DMS79 (cell line): ENCODE data around the gene RNF112.
A peak's percentile ranks its signal among the peaks of the same experiment; 100 is the strongest.

ENCODE experiments used
- DNase-seq: peaks from one replicate; lab custom pipeline; 2025; lab: John Stamatoyannopoulos, UW

Gene RNF112, protein sequence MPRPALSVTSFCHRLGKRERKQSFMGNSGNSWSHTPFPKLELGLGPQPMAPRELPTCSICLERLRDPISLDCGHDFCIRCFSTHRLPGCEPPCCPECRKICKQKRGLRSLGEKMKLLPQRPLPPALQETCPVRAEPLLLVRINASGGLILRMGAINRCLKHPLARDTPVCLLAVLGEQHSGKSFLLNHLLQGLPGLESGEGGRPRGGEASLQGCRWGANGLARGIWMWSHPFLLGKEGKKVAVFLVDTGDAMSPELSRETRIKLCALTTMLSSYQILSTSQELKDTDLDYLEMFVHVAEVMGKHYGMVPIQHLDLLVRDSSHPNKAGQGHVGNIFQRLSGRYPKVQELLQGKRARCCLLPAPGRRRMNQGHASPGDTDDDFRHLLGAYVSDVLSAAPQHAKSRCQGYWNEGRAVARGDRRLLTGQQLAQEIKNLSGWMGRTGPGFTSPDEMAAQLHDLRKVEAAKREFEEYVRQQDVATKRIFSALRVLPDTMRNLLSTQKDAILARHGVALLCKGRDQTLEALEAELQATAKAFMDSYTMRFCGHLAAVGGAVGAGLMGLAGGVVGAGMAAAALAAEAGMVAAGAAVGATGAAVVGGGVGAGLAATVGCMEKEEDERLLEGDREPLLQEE

DNA sequence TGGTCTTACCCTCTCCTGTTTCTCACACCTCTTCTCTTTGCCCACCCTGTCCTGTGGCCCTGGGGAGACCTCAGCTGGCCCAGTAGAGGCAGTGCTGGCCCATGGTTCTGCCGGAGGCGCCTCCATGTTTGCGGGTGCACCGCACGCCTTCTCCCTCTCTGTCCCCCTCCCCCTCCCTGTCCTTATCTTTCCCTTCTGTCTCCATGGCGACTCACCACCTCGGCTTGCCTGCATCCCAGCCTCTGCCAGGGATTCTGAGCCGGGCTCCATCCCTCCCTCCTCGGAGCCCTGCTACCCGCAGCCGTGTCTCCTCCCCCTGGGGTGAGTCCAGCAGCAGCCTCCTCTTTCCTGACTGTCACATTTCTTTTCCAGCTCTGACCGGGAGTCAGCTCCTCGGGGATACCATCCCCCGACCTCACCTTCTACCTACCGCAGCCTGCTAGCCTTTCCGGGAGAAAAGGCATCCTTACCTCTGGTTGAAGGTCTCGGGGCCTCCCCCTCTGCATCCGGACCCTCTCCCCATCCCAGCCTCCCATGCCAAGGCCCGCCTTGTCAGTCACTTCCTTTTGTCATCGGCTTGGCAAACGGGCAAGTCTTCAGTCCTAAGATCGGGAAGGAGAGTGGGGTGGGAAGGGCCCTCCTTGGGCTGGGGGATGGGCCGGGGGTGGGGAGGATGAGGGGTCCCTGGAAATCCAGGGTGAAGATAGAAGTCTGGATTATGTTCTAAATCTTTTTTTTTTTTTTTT lies at the start of gene RNF112:
Gene RNF112 (plus strand): TSS at position 358 of the 746 bp plus-strand sequence. CDS start 177 bp downstream, at position 535.
- no peak for DNase-seq

GRCh38 chr17:19361326-19361725 lies 49.7 kb upstream of the RNF112 start:
- no peak for DNase-seq

- no peak for DNase-seq
Observed at GRCh38 chr17:19361944-19362276, 49.1 kb upstream of the RNF112 start.

- DNase-seq: peak; percentile 69
Observed at GRCh38 chr17:19362277-19363113, 48.5 kb upstream of the RNF112 start, which contains the start of gene B9D1. B9D1 (minus strand) TSS chr17:19362723; CDS start chr17:19362569, 154 bp downstream.

GRCh38 chr17:19363114-19363438 lies 48.0 kb upstream of the RNF112 start:
- DNase-seq: no peak

GRCh38 chr17:19363460-19364035 lies 47.5 kb upstream of the RNF112 start:
- no peak for DNase-seq

- no peak for DNase-seq
Observed at GRCh38 chr17:19364699-19365498, 46.1 kb upstream of the RNF112 start.

DNA sequence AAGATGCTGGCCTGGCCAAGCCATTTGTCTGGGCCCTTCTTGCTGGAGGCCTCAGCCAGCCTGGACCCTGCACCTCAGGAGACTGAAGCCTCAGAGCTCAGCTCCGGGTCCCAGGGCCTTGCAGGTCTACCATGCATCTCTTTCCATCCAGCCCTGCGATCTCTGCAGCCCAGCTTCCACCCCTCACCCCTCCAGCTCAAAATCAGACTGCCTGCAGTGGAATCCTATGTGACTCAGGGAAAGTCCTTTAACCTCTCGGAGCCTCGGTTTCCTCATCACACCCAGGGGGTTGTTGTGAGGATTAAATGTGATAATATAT lies 45.6 kb upstream of the RNF112 start:
- DNase-seq: no peak

- no peak for DNase-seq
Observed at GRCh38 chr17:19365833-19366636, 45.0 kb upstream of the RNF112 start.

- DNase-seq: no peak
Observed at GRCh38 chr17:19366637-19366972, 44.4 kb upstream of the RNF112 start.

DNA sequence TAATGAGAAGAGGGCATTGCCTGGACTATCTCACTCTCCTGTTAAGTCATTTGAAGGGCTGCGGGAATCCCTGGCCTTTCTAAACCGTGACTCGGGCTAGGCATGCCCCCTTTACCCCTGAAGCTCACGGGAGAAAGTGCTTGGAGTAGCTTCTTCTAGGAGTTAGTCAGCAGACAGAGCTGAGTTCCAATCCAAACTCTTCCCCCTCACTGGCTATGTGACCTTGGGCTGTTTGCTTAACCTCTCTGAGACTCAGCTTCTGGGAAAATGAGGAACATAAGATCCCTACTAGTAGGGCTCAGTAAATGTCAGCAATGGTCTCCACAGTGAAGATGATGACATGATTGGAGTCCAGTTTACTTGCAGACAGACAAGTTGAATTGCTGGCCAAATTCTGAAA lies 42.8 kb upstream of the RNF112 start:
- no peak for DNase-seq

- no peak for DNase-seq
Observed at GRCh38 chr17:19369107-19369778, 41.8 kb upstream of the RNF112 start.

GRCh38 chr17:19369846-19370492 lies 41.1 kb upstream of the RNF112 start:
- no peak for DNase-seq

- DNase-seq: no peak
Observed at GRCh38 chr17:19370493-19370960, 40.5 kb upstream of the RNF112 start.

GRCh38 chr17:19371259-19372010 lies 39.6 kb upstream of the RNF112 start:
- no peak for DNase-seq

DNA sequence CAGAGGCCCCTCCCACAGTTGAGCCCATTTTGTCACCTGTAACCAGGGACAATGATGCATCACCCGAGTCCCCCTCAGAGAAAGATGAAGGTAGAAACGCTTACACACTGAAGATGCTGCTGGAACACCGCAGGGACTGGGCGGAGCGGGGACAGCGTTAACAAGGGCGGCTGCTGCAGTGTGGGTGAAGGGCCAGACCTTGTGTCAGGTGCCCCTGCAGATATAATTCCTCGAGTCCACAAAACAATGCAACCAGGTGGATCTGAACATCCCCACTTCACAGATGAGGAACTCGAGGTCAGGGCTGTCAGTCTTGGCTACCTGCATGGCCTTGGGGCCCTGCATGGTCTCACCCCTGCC lies 39.0 kb upstream of the RNF112 start:
- no peak for DNase-seq

DNA sequence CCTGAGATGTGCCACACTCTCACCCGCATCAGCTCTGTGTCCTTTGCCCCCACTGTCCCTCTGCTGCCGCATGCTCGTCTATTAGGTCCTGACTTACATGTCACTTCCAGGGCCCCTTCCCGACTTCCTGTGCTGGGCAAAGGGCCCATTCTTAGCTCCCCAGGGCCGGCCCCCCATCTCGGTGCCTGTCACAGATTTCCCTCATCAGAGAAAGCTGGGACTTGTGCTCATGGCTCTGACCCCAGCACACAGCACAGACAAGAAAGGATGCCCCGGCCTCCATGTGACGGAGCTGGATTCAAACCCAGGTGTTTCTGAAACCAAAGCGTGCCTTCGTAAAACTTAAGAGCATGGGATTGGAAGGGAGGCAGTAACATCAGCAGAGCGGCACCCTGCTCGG lies 38.6 kb upstream of the RNF112 start:
- DNase-seq: no peak

GRCh38 chr17:19372866-19373504 lies 38.0 kb upstream of the RNF112 start:
- no peak for DNase-seq
